OCI-LY1 (cell line): ENCODE data around the gene CEP112.

Source experiments
- H2AFZ ChIP-seq: fragments of 200-600 bp; sonication (generic), shearing (Covaris generic); 2 replicates; pipeline ENCODE4 v1.6.0; 2014; ENCODE audit warnings: antibody characterized with exemption, mild to moderate bottlenecking, low read length
- H3F3A ChIP-seq: fragments of 200-600 bp; sonication (generic), shearing (Covaris generic); 2 replicates; pipeline ENCODE4 v1.6.0; 2014; ENCODE audit warnings: mild to moderate bottlenecking, antibody characterized with exemption, low read length, moderate library complexity; ENCODE audit not compliant: insufficient read depth
- H3K27ac ChIP-seq: fragments of 200-600 bp; sonication (generic); 2 replicates; pipeline ENCODE4 v1.5.1; 2014; ENCODE audit warnings: low read length, mixed run types, mild to moderate bottlenecking, low read depth; ENCODE audit not compliant: poor library complexity, severe bottlenecking
- H3K27me3 ChIP-seq: fragments of 200-600 bp; sonication (generic); 2 replicates; pipeline ENCODE4 v1.6.0; 2014; ENCODE audit warnings: antibody characterized with exemption, mild to moderate bottlenecking, low read length, moderate library complexity; ENCODE audit not compliant: insufficient read depth
- H3K36me3 ChIP-seq: fragments of 200-600 bp; sonication (generic); 2 replicates; pipeline ENCODE4 v1.6.1; 2014; ENCODE audit warnings: mild to moderate bottlenecking, antibody characterized with exemption, low read length, moderate library complexity, mixed read lengths; ENCODE audit not compliant: insufficient read depth
- H3K4me1 ChIP-seq: fragments of 200-600 bp; sonication (generic); 2 replicates; pipeline ENCODE4 v1.5.1; 2014; ENCODE audit warnings: mild to moderate bottlenecking, low read length, moderate library complexity; ENCODE audit not compliant: insufficient read depth, severe bottlenecking
- H3K4me2 ChIP-seq: fragments of 200-600 bp; sonication (generic), shearing (Covaris generic); 2 replicates; pipeline ENCODE4 v1.6.1; 2014; ENCODE audit warnings: low read length
- H3K4me3 ChIP-seq: fragments of 200-600 bp; sonication (generic); 2 replicates; pipeline ENCODE4 v1.5.1; 2014; ENCODE audit warnings: low read length, low read depth, mild to moderate bottlenecking, mixed read lengths; ENCODE audit not compliant: poor library complexity, severe bottlenecking
- H3K79me2 ChIP-seq: fragments of 200-600 bp; shearing (Covaris generic); 2 replicates; pipeline ENCODE4 v1.6.1; 2016; ENCODE audit warnings: mixed run types, low read length, mixed read lengths; ENCODE audit not compliant: insufficient read depth
- H3K9ac ChIP-seq: fragments of 200-600 bp; sonication (generic), shearing (Covaris generic); 2 replicates; pipeline ENCODE4 v1.6.1; 2014; ENCODE audit warnings: mild to moderate bottlenecking, low read length, mixed read lengths
- H3K9me2 ChIP-seq: fragments of 200-600 bp; sonication (generic), shearing (Covaris generic); 2 replicates; pipeline ENCODE4 v1.6.1; 2014; ENCODE audit warnings: low read depth, mild to moderate bottlenecking, low read length, mixed read lengths
- H3K9me3 ChIP-seq: fragments of 200-600 bp; shearing (Covaris generic); 2 replicates; pipeline ENCODE4 v1.6.1; 2014; ENCODE audit warnings: low read length, mixed read lengths
- H4K20me1 ChIP-seq: fragments of 200-600 bp; sonication (generic), shearing (Covaris generic); 2 replicates; pipeline ENCODE4 v1.6.0; 2016; ENCODE audit warnings: mild to moderate bottlenecking, low read length; ENCODE audit not compliant: insufficient read depth
- CTCF ChIP-seq: fragments of 200-600 bp; sonication (generic), shearing (Covaris generic); IDR thresholded peaks from 2 replicates; pipeline ENCODE4 v1.5.1; 2017; ENCODE audit warnings: mild to moderate bottlenecking, antibody characterized with exemption, low read length, moderate library complexity, mixed read lengths
- EZH2 ChIP-seq: fragments of 200-600 bp; sonication (generic), shearing (Covaris generic); IDR thresholded peaks from 2 replicates; pipeline ENCODE4 v1.8.0; 2017; ENCODE audit warnings: borderline replicate concordance, mixed run types, mild to moderate bottlenecking, antibody characterized with exemption, low read length, moderate library complexity, mixed read lengths

The CEP112 gene

GRCh38 chr17:65876985-65877384 lies 314.9 kb downstream of the CEP112 start:
- Histone ChIP-seq H3K4me3 (no peak overlapping the region), H3K27ac (no peak overlapping the region), H4K20me1 (no peaks in the 10 kb centered on the region), H3K9me2 (no peaks in the 10 kb centered on the region), H3K4me1 (no peaks in the 10 kb centered on the region), H3K79me2 (no peaks in the 10 kb centered on the region), H3F3A (no peaks in the 10 kb centered on the region), H2AFZ (no peak overlapping the region), H3K9ac (no peak overlapping the region), H3K9me3 (no peaks in the 10 kb centered on the region), H3K4me2 (no peak overlapping the region), H3K36me3 (no peaks in the 10 kb centered on the region), H3K27me3 (0 out of 2 replicates have a peak, but pooled peaks cover 3% of the 10 kb centered on the region)
- no peak for TF ChIP-seq CTCF

- no peak overlapping the region for H2AFZ ChIP-seq
- H3K4me1 ChIP-seq = no peaks in the 10 kb centered on the region
- no peaks in the 10 kb centered on the region for H3F3A ChIP-seq
- H3K4me2 ChIP-seq = no peak overlapping the region
- H3K9me3 ChIP-seq = no peaks in the 10 kb centered on the region
- TF ChIP-seq EZH2 (no peak), CTCF (no peak)
- H4K20me1 ChIP-seq = no peaks in the 10 kb centered on the region
- H3K9me2 ChIP-seq = no peaks in the 10 kb centered on the region
- no peak overlapping the region for H3K4me3 ChIP-seq
- H3K36me3 ChIP-seq = no peaks in the 10 kb centered on the region; the same call in 1 of the 2 replicates
- H3K27ac ChIP-seq = no peak overlapping the region
- H3K9ac ChIP-seq = no peak overlapping the region
- no peaks in the 10 kb centered on the region; the same call in 1 of the 2 replicates for H3K27me3 ChIP-seq
- H3K79me2 ChIP-seq = no peaks in the 10 kb centered on the region
Measured at GRCh38 chr17:65868881-65869280, 323.1 kb downstream of the CEP112 start.

GRCh38 chr17:65867014-65867413 lies 324.9 kb downstream of the CEP112 start:
- TF ChIP-seq EZH2 (no peak), CTCF (no peak)
- Histone ChIP-seq H3F3A (no peaks in the 10 kb centered on the region), H3K4me2 (no peak overlapping the region), H3K4me3 (no peak overlapping the region), H3K27me3 (no peaks in the 10 kb centered on the region; the same call in 1 of the 2 replicates), H3K9me2 (no peaks in the 10 kb centered on the region), H3K36me3 (no peaks in the 10 kb centered on the region; the same call in 1 of the 2 replicates), H3K9ac (no peak overlapping the region), H3K9me3 (no peaks in the 10 kb centered on the region), H2AFZ (no peak overlapping the region), H3K79me2 (no peaks in the 10 kb centered on the region), H4K20me1 (no peaks in the 10 kb centered on the region), H3K4me1 (no peaks in the 10 kb centered on the region), H3K27ac (no peak overlapping the region)
